ENCODE measurements around the gene RNLS.

Gene RNLS

DNA sequence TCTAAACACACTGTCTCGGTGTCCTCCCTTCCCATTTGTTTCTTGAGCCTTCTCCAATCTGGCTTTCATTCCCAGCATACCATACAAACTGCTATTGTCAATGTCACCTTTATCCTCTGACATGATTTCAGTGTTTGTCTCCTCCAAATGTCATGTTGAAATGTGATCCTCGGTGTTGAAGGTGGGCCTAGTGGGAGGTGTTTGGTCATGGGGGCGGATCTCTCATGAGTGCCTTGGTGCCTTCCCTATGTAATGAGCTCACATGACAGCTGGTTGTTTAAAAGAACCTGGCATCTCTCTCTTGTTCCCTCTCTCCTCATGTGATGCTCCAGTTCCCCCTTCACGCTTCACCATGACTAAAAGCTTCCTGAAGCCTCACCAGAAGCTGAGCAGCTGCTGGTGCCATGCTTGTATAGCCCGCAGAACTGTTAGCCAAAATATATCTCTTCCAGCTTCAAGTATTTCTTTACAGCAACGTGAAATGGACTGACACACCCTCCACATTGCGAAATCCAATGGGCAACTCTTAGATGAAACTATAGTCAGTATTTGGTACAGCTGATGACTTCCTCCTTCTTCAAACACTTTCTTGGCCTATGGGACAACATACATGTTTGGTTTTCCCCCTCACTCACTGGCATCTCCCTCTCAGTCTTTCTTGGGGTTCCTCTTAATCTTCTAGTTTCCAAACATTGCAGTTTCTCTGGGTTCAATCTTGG, 27.8 kb downstream of the RNLS start:
- TF ChIP-seq, protein P1, sequence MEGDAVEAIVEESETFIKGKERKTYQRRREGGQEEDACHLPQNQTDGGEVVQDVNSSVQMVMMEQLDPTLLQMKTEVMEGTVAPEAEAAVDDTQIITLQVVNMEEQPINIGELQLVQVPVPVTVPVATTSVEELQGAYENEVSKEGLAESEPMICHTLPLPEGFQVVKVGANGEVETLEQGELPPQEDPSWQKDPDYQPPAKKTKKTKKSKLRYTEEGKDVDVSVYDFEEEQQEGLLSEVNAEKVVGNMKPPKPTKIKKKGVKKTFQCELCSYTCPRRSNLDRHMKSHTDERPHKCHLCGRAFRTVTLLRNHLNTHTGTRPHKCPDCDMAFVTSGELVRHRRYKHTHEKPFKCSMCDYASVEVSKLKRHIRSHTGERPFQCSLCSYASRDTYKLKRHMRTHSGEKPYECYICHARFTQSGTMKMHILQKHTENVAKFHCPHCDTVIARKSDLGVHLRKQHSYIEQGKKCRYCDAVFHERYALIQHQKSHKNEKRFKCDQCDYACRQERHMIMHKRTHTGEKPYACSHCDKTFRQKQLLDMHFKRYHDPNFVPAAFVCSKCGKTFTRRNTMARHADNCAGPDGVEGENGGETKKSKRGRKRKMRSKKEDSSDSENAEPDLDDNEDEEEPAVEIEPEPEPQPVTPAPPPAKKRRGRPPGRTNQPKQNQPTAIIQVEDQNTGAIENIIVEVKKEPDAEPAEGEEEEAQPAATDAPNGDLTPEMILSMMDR (IDR thresholded peaks at IDR 0.05; ENCODE audit: insufficient read depth, missing control alignments): no peak
- FAIRE-seq: no peak
- no peak for DNase-seq (ENCODE audit: insufficient read length, low spot score)

DNA sequence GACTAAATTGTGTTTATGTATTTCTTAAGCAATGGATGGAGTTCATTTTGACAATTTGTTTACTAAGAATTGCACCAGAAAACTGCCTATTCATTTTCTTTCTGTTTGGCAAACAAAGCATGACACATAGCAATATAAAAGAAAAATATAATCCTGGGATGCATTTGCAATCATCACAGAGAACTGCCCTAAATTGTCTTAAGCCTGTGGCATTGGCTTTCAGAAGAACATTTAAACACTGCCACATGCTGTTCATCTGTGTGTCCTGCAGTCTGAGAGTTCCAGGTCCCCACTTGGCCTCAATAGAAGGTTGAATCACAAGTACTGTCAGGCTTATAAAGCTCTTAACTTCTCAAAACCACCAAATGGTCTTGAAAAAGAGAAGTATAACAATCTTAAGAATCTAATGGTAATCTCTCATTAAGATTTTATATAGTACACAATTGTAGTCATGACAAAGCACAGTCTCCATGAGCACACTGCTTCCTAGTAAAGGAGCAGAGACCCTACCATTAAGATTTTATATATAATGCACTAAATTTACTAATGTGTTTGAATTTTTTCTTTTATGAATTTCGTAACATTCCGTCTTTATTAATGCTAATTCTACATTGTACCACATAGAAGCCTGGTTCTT, 29.9 kb downstream of the RNLS start:
- TF ChIP-seq, protein P1 (IDR thresholded peaks at IDR 0.05; ENCODE audit: insufficient read depth, missing control alignments): peak; percentile 88
- FAIRE-seq (peak; percentile 87), DNase-seq (ENCODE audit: insufficient read length, low spot score) (no peak)

DNA sequence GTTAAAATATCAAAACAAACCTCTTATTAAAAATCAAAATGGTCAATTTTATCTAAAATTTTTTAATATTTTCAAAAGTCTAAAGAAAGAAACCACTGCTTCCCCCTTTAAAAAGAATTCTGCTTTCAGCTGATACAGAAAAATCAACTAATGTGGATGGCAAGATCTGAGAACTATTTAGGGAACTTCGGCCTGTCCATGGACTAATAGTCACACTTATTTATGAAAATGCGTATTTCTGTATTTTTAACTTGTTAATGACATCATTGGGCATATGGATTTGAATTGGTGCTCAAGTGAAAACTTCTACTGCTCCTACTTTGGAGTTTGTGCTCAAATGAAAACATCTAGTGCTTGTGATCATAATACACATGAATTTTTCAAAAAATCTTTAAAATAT, 31.9 kb downstream of the RNLS start:
- FAIRE-seq (no peak), DNase-seq (ENCODE audit: insufficient read length, low spot score) (no peak)
- TF ChIP-seq, protein P1 (IDR thresholded peaks at IDR 0.05; ENCODE audit: insufficient read depth, missing control alignments): no peak

DNA sequence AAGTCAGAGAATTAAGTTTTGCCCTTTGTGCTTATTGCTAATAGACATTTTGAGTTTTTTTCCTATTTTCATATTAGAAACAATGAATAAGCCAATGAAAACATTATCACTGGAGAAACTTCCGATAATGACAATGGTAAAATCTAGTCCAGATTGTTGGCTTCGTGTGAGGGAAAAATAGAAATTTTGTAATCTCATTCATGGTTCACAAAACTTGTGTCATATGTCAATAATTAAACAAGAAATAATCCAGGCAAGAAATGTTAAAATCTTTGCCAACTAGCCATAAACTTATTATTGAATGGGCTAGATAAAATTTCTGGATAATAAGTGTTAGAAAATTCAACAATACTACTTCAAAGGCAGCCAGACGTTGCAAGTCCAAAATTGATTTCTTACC, 36.6 kb downstream of the RNLS start:
- FAIRE-seq: no peak
- no peak for DNase-seq (ENCODE audit: insufficient read length, low spot score)
- TF ChIP-seq, protein P1 (IDR thresholded peaks at IDR 0.05; ENCODE audit: insufficient read depth, missing control alignments): no peak

DNA sequence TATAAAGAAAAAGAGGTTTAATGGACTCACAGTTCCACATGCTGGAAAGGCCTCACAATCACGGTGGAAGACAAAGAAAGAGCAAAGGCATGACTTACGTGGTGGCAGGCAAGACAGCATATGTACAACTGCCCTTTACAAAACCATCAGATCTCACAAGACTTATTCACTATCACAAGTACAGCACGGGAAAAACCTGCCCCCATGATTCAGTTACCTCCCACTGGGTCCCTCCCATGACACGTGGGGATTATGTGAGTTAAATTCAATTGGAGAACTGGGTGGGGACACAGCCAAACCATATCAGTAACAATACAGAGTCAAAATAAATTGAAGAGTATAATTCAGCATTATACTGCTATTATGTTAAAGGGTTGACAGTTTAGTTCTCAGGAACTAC, 37.8 kb downstream of the RNLS start:
- TF ChIP-seq, protein P1 (IDR thresholded peaks at IDR 0.05; ENCODE audit: insufficient read depth, missing control alignments): no peak
- FAIRE-seq (no peak), DNase-seq (ENCODE audit: insufficient read length, low spot score) (no peak)

DNA sequence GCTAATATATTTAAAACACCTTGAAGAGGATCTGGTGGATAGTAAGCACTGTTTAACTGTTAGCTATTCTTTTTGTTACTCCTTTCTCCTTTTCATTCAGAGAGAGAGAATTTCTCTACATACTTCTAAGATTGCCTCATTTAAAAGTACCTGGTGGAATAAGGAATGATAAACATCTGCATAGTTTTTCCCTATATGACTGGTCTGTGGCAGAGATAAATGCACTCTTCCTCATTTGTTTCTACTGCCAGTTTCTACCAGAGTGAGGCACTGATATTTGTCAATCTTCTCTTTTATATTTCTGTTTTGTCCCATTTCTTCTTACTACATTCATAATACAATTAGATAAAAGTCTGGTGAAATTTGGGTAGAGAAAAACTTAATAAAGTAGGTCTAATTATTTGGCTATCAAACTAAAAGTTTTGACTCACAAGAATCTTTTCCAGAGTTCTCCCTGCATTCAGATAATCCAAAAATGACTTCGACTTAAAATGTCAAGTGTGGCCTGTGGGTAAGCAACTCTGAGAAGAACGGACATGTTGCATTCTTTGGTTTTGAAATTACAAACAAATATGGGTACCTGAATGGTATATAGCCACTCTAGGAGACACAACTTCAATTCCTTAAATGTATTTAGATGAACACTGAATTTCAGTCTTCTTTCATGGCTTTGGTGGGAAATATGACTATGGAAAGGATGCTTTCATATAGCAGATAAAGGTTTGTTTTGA, 38.8 kb downstream of the RNLS start:
- DNase-seq (ENCODE audit: insufficient read length, low spot score) (no peak), FAIRE-seq (peak; percentile 16)
- TF ChIP-seq, protein P1 (IDR thresholded peaks at IDR 0.05; ENCODE audit: insufficient read depth, missing control alignments): no peak
